ENCODE data around the gene AK5.

AK5 gene

DNA sequence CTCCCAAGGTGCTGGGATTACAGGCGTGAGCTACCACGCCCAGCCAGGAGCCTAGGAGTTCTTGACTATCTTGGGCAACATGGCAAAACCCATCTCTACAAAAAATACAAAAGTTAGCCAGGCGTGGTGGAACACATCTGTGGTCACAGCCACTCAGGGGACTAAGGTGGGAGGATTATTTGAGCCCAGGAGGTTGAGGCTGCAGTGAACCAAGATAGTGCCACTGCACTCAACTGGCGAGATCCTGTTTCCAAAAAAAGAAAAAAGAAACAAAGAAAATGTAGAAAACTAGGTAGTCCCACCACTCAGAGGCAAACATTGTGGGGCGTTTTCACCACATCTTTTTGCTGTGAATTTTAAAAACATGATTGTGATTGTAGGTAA is 259.3 kb downstream of the AK5 start:
- DNase-seq (ENCODE audit: low read depth, low spot score), result no peak

DNA sequence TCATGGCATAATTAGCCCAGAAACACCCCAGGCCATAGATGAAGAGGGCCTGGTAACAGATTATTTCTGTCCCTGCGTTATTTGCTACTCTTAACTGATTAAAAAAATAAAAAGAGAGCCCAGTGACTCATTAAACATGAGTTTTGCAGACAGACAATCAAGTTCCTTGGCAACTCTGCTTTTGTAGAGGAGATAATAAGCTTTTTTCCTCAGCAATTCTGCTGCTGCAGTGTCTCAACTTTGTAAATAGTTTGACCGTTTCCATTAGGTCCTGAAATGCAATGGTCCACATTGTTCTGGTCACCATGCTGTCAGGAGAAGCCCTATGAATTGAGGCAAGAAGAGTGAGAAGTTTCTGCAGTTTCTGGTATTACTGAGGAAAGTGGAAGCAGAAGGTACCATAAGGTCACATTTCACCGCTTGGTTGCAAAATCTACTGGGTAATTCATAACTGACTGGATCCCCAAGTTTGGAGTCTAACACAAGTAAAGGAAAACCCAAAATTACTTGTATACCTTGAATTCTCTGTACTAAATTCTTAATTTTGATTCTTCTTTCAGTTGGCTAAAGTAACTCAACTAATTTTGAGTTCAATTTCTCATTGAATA is 261.1 kb downstream of the AK5 start:
- DNase-seq (ENCODE audit: low read depth, low spot score), result no peak

GRCh38 chr1:77543822-77544448 is 262.1 kb downstream of the AK5 start:
- DNase-seq (ENCODE audit: low read depth, low spot score), result no peak

DNA sequence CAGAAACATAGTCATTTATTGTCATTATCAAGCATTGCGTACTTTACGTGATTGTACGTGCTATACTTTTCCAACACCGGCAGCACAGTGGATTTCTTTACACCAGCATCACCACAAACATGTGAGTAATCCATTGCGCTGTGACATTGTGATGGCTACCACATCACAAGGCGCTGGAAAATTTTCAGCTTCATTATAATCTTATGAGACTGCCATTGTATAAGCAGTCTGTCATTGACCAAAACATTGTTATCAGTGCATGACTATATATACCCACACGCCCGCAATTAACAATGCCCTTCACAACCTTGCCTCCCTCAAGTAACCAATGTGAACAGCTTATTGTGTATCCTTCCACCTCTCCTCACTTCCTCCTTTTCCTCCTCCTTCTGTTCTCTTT is 263.0 kb downstream of the AK5 start:
- DNase-seq (ENCODE audit: low read depth, low spot score), result no peak

DNA sequence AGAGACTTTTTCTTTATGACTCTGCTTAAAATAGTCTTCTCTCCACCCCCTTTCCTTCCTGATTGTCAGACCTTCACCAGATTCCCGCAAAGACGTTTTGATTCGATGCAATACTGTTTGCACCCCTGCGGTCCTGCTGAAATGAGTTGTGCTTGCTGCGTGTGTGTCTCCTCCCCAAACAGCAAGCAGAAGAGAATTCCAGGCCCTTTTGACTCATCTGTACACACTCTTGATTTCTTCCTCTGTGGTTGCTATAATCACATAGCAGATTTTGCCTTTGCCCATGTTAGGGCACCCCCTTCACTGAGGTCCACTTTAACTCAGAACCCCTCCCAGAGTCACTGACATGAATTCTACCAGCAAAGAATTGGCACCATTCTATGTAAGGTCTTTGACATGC is 264.2 kb downstream of the AK5 start:
- no peak for DNase-seq (ENCODE audit: low read depth, low spot score)

DNA sequence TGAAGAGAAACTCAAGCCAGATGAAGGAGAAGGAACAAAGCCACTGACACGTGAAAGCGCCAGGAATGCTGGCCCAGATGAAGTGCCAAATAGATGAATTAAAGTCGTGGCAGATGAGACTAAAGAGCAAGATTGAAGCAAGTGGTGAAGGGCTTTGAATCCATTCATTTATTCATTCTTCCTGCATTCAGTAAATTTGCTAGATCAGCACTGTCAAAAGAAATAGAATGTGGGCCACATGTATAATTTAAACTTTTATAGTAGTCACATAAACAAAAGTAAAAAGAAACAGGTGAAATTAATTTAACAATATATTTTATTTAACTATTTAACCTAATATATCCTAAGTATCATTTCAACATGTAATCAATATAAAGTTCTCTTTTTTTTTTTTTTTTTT is 265.1 kb downstream of the AK5 start:
- no peak for DNase-seq (ENCODE audit: low read depth, low spot score)

GRCh38 chr1:77548285-77548684 is 266.5 kb downstream of the AK5 start:
- DNase-seq (ENCODE audit: low read depth, low spot score), result no peak

- DNase-seq (ENCODE audit: low read depth, low spot score), result no peak
Observed at GRCh38 chr1:77550135-77550534, 268.3 kb downstream of the AK5 start.

- DNase-seq (ENCODE audit: low read depth, low spot score), result no peak
Observed at GRCh38 chr1:77552626-77553025, 270.8 kb downstream of the AK5 start.

GRCh38 chr1:77553568-77554291 is 271.9 kb downstream of the AK5 start:
- no peak for DNase-seq (ENCODE audit: low read depth, low spot score)

DNA sequence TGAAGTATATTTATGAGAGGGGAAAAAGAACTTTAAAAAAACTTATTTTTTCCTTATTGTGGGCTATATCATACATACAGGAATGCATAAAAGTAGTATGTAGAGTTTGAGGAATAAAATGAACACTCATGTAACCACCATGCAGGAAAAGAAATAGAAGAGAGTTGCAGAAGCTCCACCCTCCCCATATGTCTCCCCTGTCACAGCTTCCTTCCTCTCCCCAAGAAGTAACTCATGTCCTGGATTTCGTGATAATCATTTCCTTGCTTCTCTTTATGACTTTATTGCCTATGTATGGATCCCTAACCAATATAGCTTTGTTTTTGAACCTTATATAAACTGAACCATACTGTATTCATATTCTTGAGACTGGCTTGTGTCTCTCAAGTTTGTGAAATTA is 274.2 kb downstream of the AK5 start:
- no peak for DNase-seq (ENCODE audit: low read depth, low spot score)

GRCh38 chr1:77557053-77557452 is 275.2 kb downstream of the AK5 start:
- DNase-seq (ENCODE audit: low read depth, low spot score), result no peak

DNA sequence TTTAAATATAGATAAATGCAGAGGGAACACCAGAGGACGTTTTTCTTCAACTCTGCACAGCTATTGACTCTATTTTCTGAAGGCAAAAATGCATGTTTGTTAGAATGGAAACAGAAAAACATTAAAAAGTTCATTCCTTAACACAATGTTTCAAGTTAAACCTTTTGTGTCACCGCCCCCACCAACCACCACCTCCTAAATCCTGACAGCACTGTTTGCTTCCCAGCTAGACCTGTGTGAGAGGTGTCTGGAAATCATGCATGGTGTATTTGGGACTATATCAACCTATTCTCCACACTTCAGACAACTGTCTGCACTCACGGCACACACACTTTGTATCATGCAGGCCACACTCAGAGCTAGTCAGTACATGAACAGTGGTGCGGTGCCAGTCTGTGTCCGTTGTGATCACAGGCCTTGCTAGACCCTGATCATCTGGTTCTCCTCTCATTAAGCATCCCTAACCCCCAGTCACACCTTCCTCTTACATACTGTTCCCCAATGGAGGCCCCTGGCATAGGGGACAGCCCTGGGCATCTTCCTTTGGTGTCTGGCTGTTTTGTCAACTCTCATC is 276.9 kb downstream of the AK5 start:
- DNase-seq (ENCODE audit: low read depth, low spot score), result no peak

GRCh38 chr1:77560741-77561140 is 278.9 kb downstream of the AK5 start:
- DNase-seq (ENCODE audit: low read depth, low spot score), result no peak

DNA sequence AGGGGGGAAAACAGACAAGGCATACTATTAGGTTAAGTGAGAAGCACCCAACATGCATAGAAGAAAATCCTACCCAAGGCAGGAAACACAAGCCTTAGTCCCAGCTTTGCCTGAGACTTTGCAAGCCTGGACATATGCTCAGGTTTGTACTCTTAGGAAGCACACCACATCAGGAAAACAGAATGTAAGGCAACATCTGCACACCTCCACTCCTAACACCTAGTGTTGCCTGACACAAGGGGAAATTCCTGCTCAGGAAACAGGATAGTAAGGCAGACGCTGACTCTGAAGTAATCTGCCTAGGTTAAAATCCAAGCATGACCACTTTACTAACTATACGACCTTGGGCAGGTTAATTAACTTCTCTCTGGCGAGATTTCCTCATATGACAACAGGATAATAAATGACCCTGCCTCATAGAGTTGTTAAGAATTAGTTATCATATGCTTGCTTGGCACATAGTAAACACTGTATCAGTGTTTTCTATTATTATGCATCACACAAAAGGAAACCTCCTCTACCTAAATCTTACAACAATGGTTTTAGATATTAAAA is 280.9 kb downstream of the AK5 start:
- no peak for DNase-seq (ENCODE audit: low read depth, low spot score)

GRCh38 chr1:77565321-77565720 is 283.5 kb downstream of the AK5 start:
- DNase-seq (ENCODE audit: low read depth, low spot score), result no peak

DNA sequence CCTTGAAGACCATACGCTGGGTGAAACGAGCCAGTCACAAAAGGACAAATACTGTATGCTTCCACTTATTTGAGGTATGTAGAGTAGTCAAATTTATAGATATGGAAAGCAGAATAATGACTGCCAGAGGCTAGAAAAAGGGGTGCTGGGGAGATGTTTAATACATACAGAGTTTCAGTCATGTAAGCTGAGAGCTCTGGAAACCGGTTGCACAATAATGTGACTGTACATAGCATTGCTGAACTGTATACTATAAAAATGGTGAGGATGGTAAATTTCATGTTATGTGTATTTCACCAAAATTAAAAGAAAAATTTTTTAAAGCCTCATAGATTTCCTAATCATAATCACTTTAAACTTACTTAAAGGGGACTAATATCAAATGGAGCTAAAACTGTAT is 289.8 kb downstream of the AK5 start:
- no peak for DNase-seq (ENCODE audit: low read depth, low spot score)

- DNase-seq (ENCODE audit: low read depth, low spot score), result no peak
Observed at GRCh38 chr1:77579547-77579946, 297.7 kb downstream of the AK5 start.

- no peak for DNase-seq (ENCODE audit: low read depth, low spot score)
Observed at GRCh38 chr1:77582905-77583304, 301.1 kb downstream of the AK5 start.

DNA sequence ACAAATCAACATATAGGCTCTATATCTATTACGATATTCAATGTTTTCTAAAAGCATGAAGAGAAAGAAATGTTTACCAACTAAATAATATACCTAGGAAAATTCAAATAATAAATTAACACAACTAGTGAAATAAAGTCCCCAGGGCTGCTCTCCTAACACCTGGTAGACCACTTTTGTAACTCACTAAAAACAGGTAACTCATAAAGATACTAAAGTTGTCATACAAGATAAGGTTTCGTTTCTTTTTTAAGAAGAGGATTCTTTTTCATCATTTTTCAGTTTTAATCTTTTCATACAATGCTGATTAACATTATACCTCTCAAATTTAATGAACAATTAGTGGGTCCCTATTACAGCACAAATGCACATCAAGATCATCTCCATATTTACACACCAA is 301.7 kb downstream of the AK5 start:
- no peak for DNase-seq (ENCODE audit: low read depth, low spot score)

GRCh38 chr1:77584884-77585283 is 303.1 kb downstream of the AK5 start:
- no peak for DNase-seq (ENCODE audit: low read depth, low spot score)

DNA sequence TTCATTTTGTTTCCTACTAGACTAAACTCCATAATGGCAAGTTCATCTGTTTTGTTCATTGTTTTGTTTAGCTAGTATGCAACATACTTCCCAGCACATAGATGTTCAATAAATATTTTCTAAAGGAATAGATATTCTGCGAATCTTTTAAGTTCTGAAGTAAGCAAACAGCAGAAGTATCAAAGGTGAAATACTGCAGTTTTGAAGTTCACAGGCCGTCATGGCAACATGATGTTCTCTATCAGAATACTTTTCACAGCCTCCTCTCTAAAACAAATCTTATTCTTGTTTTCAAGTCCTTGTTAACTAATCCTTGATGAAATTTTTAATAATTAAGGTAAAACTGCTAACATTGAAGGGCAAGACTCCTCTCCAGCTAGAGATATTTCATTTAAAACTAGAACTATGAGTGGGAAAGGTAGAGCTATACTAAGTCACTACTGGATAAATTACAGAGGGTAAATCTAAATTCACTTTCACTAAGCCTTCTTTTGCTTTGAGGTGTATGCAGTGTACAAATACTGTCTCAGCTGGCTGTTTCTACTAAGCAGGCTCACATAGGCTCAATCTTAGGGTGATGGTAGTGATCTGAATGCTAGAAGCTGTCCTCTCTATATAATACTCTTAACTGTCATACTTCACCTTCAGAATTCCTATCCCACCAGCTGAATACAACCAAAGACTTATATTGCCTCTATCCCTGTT is 303.9 kb downstream of the AK5 start:
- DNase-seq (ENCODE audit: low read depth, low spot score), result no peak
